Psoas muscle (tissue), 8 donors: ENCODE data around the gene PLPP3. TPM values are rescaled to one million over a fixed set of nuclear protein-coding genes. Genes with fewer than 3 reads are reported as not detected.

Experiments used
- ATAC-seq, 4 donors: fragments of 200-7000 bp; cut with Tn5 transposase; one replicate each; pipeline ENCODE4 v1.9.1; 2020; ENCODE audit warnings: moderate library complexity in 3 of 4, mild to moderate bottlenecking in 2 of 4
- DNase-seq, 2 donors: peaks; one replicate each; pipeline ENCODE4 v3.0.0-alpha.2; 2020
- H3K27ac ChIP-seq: fragments of 200-600 bp; one replicate; pipeline ENCODE4 v1.8.0; 2022
- H3K27me3 ChIP-seq, 3 donors: fragments of 200-600 bp in 1 of 3; one replicate each; pipeline versions ENCODE4 v1.6.1 to v1.8.0; 2013 to 2022; ENCODE audit warnings: low read length in 2 of 3, mild to moderate bottlenecking in 2 of 3, moderate library complexity in 1 of 3; ENCODE audit not compliant: insufficient read depth in 3 of 3
- H3K36me3 ChIP-seq, 2 donors: fragments of 200-600 bp in 1 of 2; one replicate each; pipeline versions ENCODE4 v1.6.1 to v1.8.0; 2013 to 2022; ENCODE audit warnings: low read depth in 1 of 2, mild to moderate bottlenecking in 1 of 2, moderate library complexity in 1 of 2; ENCODE audit not compliant: insufficient read depth in 1 of 2
- H3K4me1 ChIP-seq: fragments of 200-600 bp; one replicate; pipeline ENCODE4 v1.8.0; 2022
- H3K4me3 ChIP-seq: fragments of 200-600 bp; one replicate; pipeline ENCODE4 v1.8.0; 2022; ENCODE audit warnings: mild to moderate bottlenecking
- H3K9me3 ChIP-seq: fragments of 200-600 bp; one replicate; pipeline ENCODE4 v1.8.0; 2022
- CTCF ChIP-seq: fragments of 200-600 bp; IDR thresholded peaks from one replicate; pipeline ENCODE4 v1.8.0; 2022; ENCODE audit warnings: antibody characterized with exemption
- WGBS, 3 donors: extraction: QIAGEN DNeasy Blood & Tissue Kit; methylation state at CpG; one replicate each; pipeline versions ENCODE4 v1.1.6 to v1.1.7; 2013; 5-methylcytosine and 5-hydroxymethylcytosine counted together
- intact Hi-C, 2 donors: fragments of 100-400 bp; cut with DNase I; formaldehyde crosslinking; loops; one replicate each; pipeline versions ENCODE4 v1.11.0 to v1.14.2; 2022
- polyA plus RNA-seq, 3 donors: library from polyadenylated mRNA; stranded (reverse); fragments of 200-250 nt; gene quantifications; one replicate each; pipeline ENCODE4 v1.2.3, GENCODE V29; 2013
- total RNA-seq, 4 donors: library from RNA; stranded (reverse); fragmentation: NEBNext Ultra II Directional in 2 of 4; extraction: Animal tissue kit (Norgen Biotek cat#: 25700) in 2 of 4; gene quantifications; one replicate each; pipeline versions ENCODE4 v1.2.1 to v1.2.4, GENCODE V29; 2021 to 2023
- donor health status: healthy with polysubstance abuse.
- donor health status: DM: no; HTN: no; CAD: no; lungs with moderate emphysema.
- donor health status: Bipolar disorder and iron deficiency.
- donor health status: healthy.
- donor health status: DM: yes; HTN: yes; CAD: no.
- donor health status: DM: no; HTN: no; CAD: no.
- donor health status: DM: no; HTN: no; CAD: no.
- donor health status: DM: yes; HTN: yes; CAD: no.

The PLPP3 gene
- total and polyA plus RNA-seq, 7 donors = 35.5 to 69.1 (median 46.3) TPM

- intact Hi-C loops = loop anchor here in 1 of 2 donors (2.0 to 10.0 kb wide), 3 partner anchors 1210 to 1450 kb away; no protein-coding TSS in a partner anchor
- WGBS, 3 donors = 21 to 25% (median 23%) methylated on average over 5 of the region's 5 CpGs
- Histone ChIP-seq H3K27me3 (no peaks in the 10 kb centered on the region), H3K4me1 (peaks cover 7% of the 10 kb centered on the region), H3K36me3 (no peaks in the 10 kb centered on the region), H3K27ac (no peak overlapping the region), H3K4me3 (no peak overlapping the region), H3K9me3 (no peaks in the 10 kb centered on the region)
- TF ChIP-seq CTCF = peak; percentile 87
- ATAC-seq (peak; percentile 57 to 88 (median 74)), DNase-seq (no peak)
These were observed 5.7 kb upstream of the PLPP3 start for GRCh38 chr1:56584910-56585528.

- Histone ChIP-seq H3K27ac (no peak overlapping the region), H3K4me3 (no peak overlapping the region), H3K27me3 (no peaks in the 10 kb centered on the region), H3K36me3 (no peaks in the 10 kb centered on the region), H3K4me1 (peaks cover 11% of the 10 kb centered on the region), H3K9me3 (no peaks in the 10 kb centered on the region)
- TF ChIP-seq CTCF = no peak
- intact Hi-C loops = loop anchor here (2.0 to 10.0 kb wide), 4 partner anchors 1207 to 1449 kb away; no protein-coding TSS in a partner anchor
- ATAC-seq (no peak), DNase-seq (no peak)
- WGBS, 3 donors = 80 to 90% (median 85%) methylated on average over 2 of the region's 2 CpGs
These were observed 4.7 kb upstream of the PLPP3 start for GRCh38 chr1:56583957-56584468.

GRCh38 chr1:56580771-56581170, 1.4 kb upstream of the PLPP3 start:
- H3K9me3 ChIP-seq = no peaks in the 10 kb centered on the region

GRCh38 chr1:56578138-56578962, 1.0 kb downstream of the PLPP3 start:
- peak overlapping the region; percentile 90 for H3K4me3 ChIP-seq
- WGBS, 3 donors = 0 to 3% (median 0%) methylated on average over 38 to 64 of the region's 64 CpGs
- H3K27me3 ChIP-seq = no peaks in the 10 kb centered on the region
- no peak for TF ChIP-seq CTCF
- intact Hi-C loops = loop anchor here in 1 of 2 donors (2.0 to 5.0 kb wide), 4 partner anchors 51 to 376 kb away; no protein-coding TSS in a partner anchor
- ATAC-seq = peak; percentile 68 to 78 (median 71)
- H3K9me3 ChIP-seq = no peaks in the 10 kb centered on the region
- peaks cover 46% of the 10 kb centered on the region for H3K4me1 ChIP-seq
- peak; percentile 42 to 68 for DNase-seq
- no peaks in the 10 kb centered on the region for H3K36me3 ChIP-seq
- H3K27ac ChIP-seq = peak overlapping the region; percentile 91

More at GRCh38 chr1:56580771-56581170, 1.4 kb upstream of the PLPP3 start:
- DNase-seq (no peak), ATAC-seq (no peak)
- intact Hi-C loops = loop anchor here in 1 of 2 donors (10.0 kb wide), 1 partner anchor 1446 kb away; no protein-coding TSS in a partner anchor
- no peak overlapping the region for H3K27ac ChIP-seq
- no peak for TF ChIP-seq CTCF
- H3K4me3 ChIP-seq = no peak overlapping the region
- no peaks in the 10 kb centered on the region for H3K36me3 ChIP-seq
- H3K27me3 ChIP-seq = no peaks in the 10 kb centered on the region
- 81 to 88% (median 86%) methylated on average over 10 of the region's 10 CpGs for WGBS, 3 donors
- H3K4me1 ChIP-seq = peaks cover 25% of the 10 kb centered on the region
